Retinal pigment epithelial cell (primary cell): Measurements from ENCODE around the gene STON2.
A peak's percentile ranks its signal among the peaks of the same experiment; 100 is the strongest.

Experiments used
- DNase-seq: peaks from one replicate; pipeline ENCODE4 v3.0.0-alpha.2; 2010; ENCODE audit warnings: low read depth
- H3K4me3 ChIP-seq: 2 replicates; pipeline ENCODE4 v1.5.1; 2011; ENCODE audit warnings: mild to moderate bottlenecking, low read length, control low read depth, moderate library complexity
- CTCF ChIP-seq: conservative IDR thresholded peaks from 2 replicates; pipeline ENCODE4 v1.5.1; 2011; ENCODE audit warnings: low read depth, low read length, control low read depth, inconsistent platforms

STON2 gene

DNA sequence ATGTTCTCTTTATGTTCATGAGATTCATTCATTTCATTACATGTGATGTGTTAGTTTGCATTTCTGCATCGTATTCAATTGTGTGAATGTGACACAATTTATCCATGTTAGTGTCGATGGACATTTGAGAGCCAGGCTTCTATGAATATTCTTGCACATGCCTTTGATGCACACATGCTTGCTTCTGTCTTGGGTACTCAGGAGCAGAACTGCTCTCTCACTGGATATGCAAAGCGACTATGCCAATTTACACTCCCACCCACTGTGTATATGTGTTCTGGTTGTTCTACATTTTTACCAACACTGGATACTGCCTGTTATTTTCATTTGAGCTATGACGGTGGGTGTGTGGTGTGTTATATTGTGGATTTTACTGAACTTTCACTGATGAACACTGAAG lies 95.1 kb downstream of the STON2 start:
- H3K4me3 ChIP-seq: no peak overlapping the region
- DNase-seq: no peak
- no peak for TF ChIP-seq CTCF

DNA sequence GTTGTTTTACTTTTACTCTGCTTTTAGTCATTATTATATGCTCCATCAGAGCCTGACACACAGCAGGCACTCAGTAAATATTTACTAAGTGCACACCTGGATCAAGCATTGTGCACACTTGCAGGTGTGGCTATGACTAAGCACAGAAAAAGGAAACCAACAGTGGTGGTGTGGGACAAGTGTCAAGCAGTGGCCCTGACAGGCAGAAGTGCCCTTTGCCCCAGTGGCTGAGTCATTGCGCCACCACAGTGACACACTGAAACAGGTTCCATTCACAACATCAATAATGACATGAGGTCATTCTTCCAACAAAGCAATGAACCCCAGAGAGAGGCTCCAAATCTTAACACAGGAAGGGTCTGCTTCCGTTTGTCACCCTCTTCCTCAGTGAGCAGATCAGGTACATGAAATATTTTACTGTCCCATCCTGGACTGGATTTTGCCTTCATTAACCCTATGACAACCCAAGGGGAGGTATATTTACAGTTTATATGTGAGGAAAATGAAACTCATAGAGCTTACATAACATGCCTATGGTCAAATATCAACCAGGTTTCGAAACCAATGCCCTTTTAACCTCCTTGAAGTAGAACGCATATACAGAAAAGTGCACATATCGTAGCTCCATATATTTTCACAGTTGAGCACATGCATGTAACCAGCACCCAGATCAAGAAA lies 96.7 kb downstream of the STON2 start:
- no peak for TF ChIP-seq CTCF
- no peak overlapping the region for H3K4me3 ChIP-seq
- DNase-seq: no peak

DNA sequence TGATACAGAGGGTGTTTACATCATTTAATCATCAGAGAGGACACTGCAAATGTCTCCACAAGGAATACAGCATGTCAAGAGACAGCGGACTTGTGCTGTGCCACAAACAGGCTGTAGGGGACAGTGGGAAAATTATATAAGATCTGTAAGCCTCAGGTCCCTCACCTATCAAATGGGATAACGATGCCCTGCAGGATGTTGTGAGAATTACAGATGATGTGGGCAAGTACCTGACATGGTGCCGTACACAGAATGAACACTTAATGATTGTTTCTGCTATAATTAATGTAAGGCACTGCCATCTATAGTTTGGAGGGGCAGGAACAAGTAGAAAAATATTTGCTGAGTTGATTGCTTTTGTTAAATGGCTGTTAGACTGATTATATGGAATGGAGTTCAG lies 97.5 kb downstream of the STON2 start:
- no peak for DNase-seq
- TF ChIP-seq CTCF: no peak
- H3K4me3 ChIP-seq: no peak overlapping the region

- no peak for TF ChIP-seq CTCF
Measured at GRCh38 chr14:81301813-81302212, 98.3 kb downstream of the STON2 start.

DNA sequence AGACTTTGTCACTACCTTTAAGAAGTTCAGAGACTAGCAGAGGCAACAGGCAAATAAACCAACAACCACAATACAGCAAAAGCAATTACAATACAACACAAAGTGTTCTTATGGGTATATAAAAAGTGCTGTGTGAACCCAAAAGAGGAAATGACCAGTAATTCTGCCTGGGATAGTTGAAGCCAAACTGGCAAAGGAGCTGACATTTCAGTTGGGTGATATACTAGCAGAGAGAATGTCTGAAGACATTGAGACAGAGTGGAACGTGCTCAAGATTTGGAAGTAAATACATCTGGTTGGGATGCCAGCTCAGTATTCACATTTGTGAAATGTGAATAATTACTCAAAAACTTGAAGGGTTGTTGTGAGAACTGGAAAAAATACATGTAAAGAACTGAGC lies 98.8 kb downstream of the STON2 start:
- DNase-seq: no peak
- no peak overlapping the region for H3K4me3 ChIP-seq
- no peak for TF ChIP-seq CTCF

More at GRCh38 chr14:81301813-81302212, 98.3 kb downstream of the STON2 start:
- DNase-seq: peak; percentile 28
- H3K4me3 ChIP-seq: no peak overlapping the region

- no peak for TF ChIP-seq CTCF
- DNase-seq: no peak
- H3K4me3 ChIP-seq: no peak overlapping the region
Measured at GRCh38 chr14:81298911-81299310, 101.2 kb downstream of the STON2 start.

DNA sequence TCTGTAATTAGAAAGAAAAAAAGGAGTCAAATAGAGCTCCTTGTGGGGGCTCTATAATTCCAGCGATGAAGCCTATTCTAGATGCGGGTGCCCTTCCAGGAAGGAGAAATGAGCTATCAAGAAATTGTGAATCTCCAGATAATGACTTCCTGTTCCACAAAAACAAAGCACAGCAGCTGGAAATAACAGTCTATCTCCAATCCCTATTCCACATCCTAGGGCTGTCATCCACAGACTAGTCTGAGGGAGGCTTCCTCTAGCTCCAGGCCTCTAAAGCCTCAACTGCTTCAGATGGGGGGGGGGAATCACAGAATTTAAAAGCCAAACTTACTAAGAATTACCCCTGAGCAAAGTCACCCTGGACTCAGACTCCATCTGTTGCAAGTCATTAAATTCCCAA lies 102.0 kb downstream of the STON2 start:
- H3K4me3 ChIP-seq: no peak overlapping the region
- no peak for TF ChIP-seq CTCF
- DNase-seq: no peak
